A549 (cell line): Measurements from ENCODE around the gene PSME3. TPM values are rescaled to one million over a fixed set of nuclear protein-coding genes. Genes with fewer than 3 reads are reported as not detected.

Experiments
- ATAC-seq, 2 experiments: fragments of 200-7000 bp in 1 of 2; fragments of >200 bp in 1 of 2; cut with Nextera tagmentation in 1 of 2; cut with Tn5 transposase in 1 of 2; 3 replicates each; pipeline versions ENCODE4 v1.8.0 to v1.9.1; 2018 to 2020; ENCODE audit warnings: mild to moderate bottlenecking in 1 of 2, moderate library complexity in 1 of 2
- CTCF ChIA-PET: fragments of 300-600 bp; sonication (Branson Sonifier 250); formaldehyde crosslinking; extraction: SDS; loops from one replicate; lab custom pipeline; 2021; ENCODE audit warnings: antibody characterized with exemption, inconsistent platforms; lab: Yijun Ruan, JAX
- POLR2A ChIA-PET: fragments of 350-600 bp; formaldehyde crosslinking; extraction: SDS; loops from one replicate; lab custom pipeline; 2021; ENCODE audit warnings: antibody characterized with exemption, inconsistent platforms; lab: Yijun Ruan, JAX
- DNase-seq, 2 experiments: peaks; one replicate each; pipeline versions ENCODE4 v3.0.0 to v3.0.0-alpha.2; 2011 to 2016; ENCODE audit warnings: low read depth in 1 of 2, low spot score in 1 of 2
- FAIRE-seq: peaks from 2 replicates; lab custom pipeline; 2011; peaks lifted over from hg19 to GRCh38; lab: Jason Lieb, UNC
- H3K27ac ChIP-seq, 2 experiments: fragments of >200 bp; sonication (Bioruptor Twin); formaldehyde crosslinking; 3 replicates each; pipeline ENCODE4 v1.5.1; 2016 to 2017
- H3K4me1 ChIP-seq: fragments of >200 bp; sonication (Bioruptor Twin); formaldehyde crosslinking; 3 replicates; pipeline ENCODE4 v1.6.1; 2016
- H3K4me2 ChIP-seq: fragments of >200 bp; sonication (Bioruptor Twin); formaldehyde crosslinking; 3 replicates; pipeline ENCODE4 v1.6.1; 2016
- H3K4me3 ChIP-seq: fragments of >200 bp; sonication (Bioruptor Twin); formaldehyde crosslinking; 3 replicates; pipeline ENCODE4 v1.5.1; 2016
- H3K9me3 ChIP-seq: fragments of >200 bp; sonication (Bioruptor Twin); formaldehyde crosslinking; 3 replicates; pipeline ENCODE4 v1.6.1; 2016
- BHLHE40 ChIP-seq: IDR thresholded peaks from 2 replicates; pipeline ENCODE4 v1.6.1; 2012; ENCODE audit warnings: low read depth, low read length, inconsistent platforms
- CBX8 ChIP-seq: fragments of 200-600 bp; sonication (generic); IDR thresholded peaks from 2 replicates; pipeline ENCODE4 v1.6.1; 2016
- CHD4 ChIP-seq: fragments of 200-600 bp; sonication (generic); IDR thresholded peaks from 2 replicates; pipeline ENCODE4 v1.6.1; 2016; ENCODE audit warnings: antibody characterized with exemption, mild to moderate bottlenecking, borderline replicate concordance
- ESRRA ChIP-seq: fragments of 150-350 bp; IDR thresholded peaks from 2 replicates; pipeline ENCODE4 v1.6.1; 2014; ENCODE audit warnings: mild to moderate bottlenecking, low read length, borderline replicate concordance
- HDAC2 ChIP-seq: fragments of 200-600 bp; sonication (generic); IDR thresholded peaks from 2 replicates; pipeline ENCODE4 v1.6.1; 2016
- HES2 ChIP-seq: fragments of >200 bp; sonication (Bioruptor Twin); formaldehyde crosslinking; IDR thresholded peaks from 2 replicates; pipeline ENCODE4 v1.6.1; 2016
- HOXA7 ChIP-seq: fragments of 250-450 bp; sonication (Bioruptor Pico); IDR thresholded peaks from 2 replicates; pipeline ENCODE4 v1.5.0; 2020; ENCODE audit warnings: mild to moderate bottlenecking, moderate library complexity
- HOXB13 ChIP-seq: fragments of 250-450 bp; sonication (Bioruptor Pico); IDR thresholded peaks from 2 replicates; pipeline ENCODE4 v1.5.0; 2020; ENCODE audit warnings: low read depth, mild to moderate bottlenecking, moderate library complexity
- MAFK ChIP-seq: fragments of 450-650 bp; IDR thresholded peaks from 2 replicates; pipeline ENCODE4 v1.6.1; 2014; ENCODE audit not compliant: partially characterized antibody
- MAX ChIP-seq: IDR thresholded peaks from 2 replicates; pipeline ENCODE4 v1.6.1; 2012
- MAZ ChIP-seq: fragments of 150-350 bp; IDR thresholded peaks from 2 replicates; pipeline ENCODE4 v1.6.1; 2014; ENCODE audit warnings: antibody characterized with exemption, low read depth, low read length, borderline replicate concordance
- NR3C1 ChIP-seq: fragments of >200 bp; sonication (Bioruptor Twin); formaldehyde crosslinking; IDR thresholded peaks from 3 replicates; pipeline ENCODE4 v1.6.1; 2017
- RARB ChIP-seq: fragments of 250-450 bp; sonication (Bioruptor Pico); IDR thresholded peaks from 2 replicates; pipeline ENCODE4 v1.8.0; 2021; ENCODE audit warnings: mild to moderate bottlenecking, moderate library complexity
- SMC3 ChIP-seq: fragments of >200 bp; sonication (Bioruptor Twin); formaldehyde crosslinking; IDR thresholded peaks from 3 replicates; pipeline ENCODE4 v1.6.1; 2018; ENCODE audit warnings: inconsistent platforms
- WGBS: methylation state at CpG from one replicate; pipeline ENCODE4 v1.1.6; 2017; ENCODE audit errors: missing lambda C conversion rate; 5-methylcytosine and 5-hydroxymethylcytosine counted together
- polyA plus RNA-seq, 4 experiments: library from polyadenylated mRNA; depleted of rRNA in 3 of 4; stranded (reverse); fragments of >200 nt; fragmentation: RNase III in 1 of 4; extraction: RNeasy Plus Mini Kit Qiagen cat#74134 plus additional on column Dnase treatment in 1 of 4; gene quantifications; 2 replicates in 3 of 4; 3 replicates in 1 of 4; pipeline ENCODE4 v1.2.3, GENCODE V29; 2011 to 2017
- TF ChIP-seq, protein P1 (sequence below): fragments of >200 bp; sonication (Bioruptor Twin); formaldehyde crosslinking; IDR thresholded peaks from 3 replicates; pipeline ENCODE4 v1.5.1; 2016
- TF ChIP-seq, protein P2 (sequence below): fragments of 250-450 bp; sonication (Bioruptor Pico); IDR thresholded peaks from 2 replicates; pipeline ENCODE4 v1.5.0; 2020; ENCODE audit warnings: low read depth, mild to moderate bottlenecking, moderate library complexity
- TF ChIP-seq, protein P3 (sequence below): fragments of 250-450 bp; sonication (Bioruptor Pico); IDR thresholded peaks from 2 replicates; pipeline ENCODE4 v1.5.0; 2021; ENCODE audit warnings: mild to moderate bottlenecking, moderate library complexity, borderline replicate concordance
- TF ChIP-seq, protein P4 (sequence below): IDR thresholded peaks from 2 replicates; pipeline ENCODE4 v1.6.1; 2012

PSME3 gene
- polyA plus RNA-seq, 2 of the 4 experiments (the other 2 are of a cell fraction) = 223 to 257 TPM

DNA sequence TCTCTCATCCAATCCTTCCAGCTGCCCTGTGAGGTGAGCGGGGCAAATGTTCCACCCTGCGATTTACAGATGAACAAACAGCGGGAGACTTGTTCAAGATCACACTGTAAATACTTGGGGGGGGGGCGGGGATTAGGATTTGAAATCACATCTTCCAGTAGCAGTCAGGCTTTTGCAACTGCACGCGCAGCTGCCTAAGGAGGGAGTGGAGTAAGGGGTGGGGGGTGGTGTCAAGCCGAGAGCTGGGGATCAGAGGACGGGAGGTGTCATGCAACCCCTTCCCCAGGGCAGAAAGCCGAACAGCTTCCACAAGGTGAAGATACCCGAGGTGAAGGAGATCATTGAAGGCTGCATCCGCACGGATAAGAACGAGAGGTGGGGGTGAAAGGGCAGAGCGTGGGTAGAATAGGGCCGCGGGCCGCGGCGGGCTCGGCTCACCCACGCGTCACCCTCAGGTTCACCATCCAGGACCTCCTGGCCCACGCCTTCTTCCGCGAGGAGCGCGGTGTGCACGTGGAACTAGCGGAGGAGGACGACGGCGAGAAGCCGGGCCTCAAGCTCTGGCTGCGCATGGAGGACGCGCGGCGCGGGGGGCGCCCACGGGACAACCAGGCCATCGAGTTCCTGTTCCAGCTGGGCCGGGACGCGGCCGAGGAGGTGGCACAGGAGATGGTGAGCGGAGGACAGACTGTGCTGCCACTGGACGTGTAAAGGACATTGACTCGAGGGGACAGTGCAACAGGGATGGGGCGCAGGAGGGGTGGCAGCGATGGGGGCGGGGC lies 48.2 kb upstream of the PSME3 start:
- no peak for FAIRE-seq
- no peak for TF ChIP-seq CBX8
- ATAC-seq = no peak
- H3K4me3 ChIP-seq = no peak overlapping the region
- peaks cover 25% of the 10 kb centered on the region for H3K4me1 ChIP-seq
- H3K27ac ChIP-seq = no peak overlapping the region
- no peak overlapping the region for H3K4me2 ChIP-seq
- H3K9me3 ChIP-seq = no peaks in the 10 kb centered on the region
- ChIA-PET CTCF (interaction anchor here (0.7 to 3.6 kb wide), 7 partner anchors 11 to 237 kb away, joined by 3 to 14 read pairs (median 5); partner anchors contain the start of genes BECN1, PSMC3IP and VPS25), POLR2A (no interaction called here)
- WGBS = 82% methylated on average over 52 of the region's 52 CpGs
- no peak for DNase-seq

- Histone ChIP-seq H3K4me1 (peaks cover 18% of the 10 kb centered on the region), H3K4me3 (no peak overlapping the region), H3K4me2 (no peak overlapping the region), H3K27ac (no peak overlapping the region), H3K9me3 (no peaks in the 10 kb centered on the region)
- ChIA-PET POLR2A (interaction anchor here (1.0 to 1.3 kb wide), 2 partner anchors 14 to 37 kb away, joined by 3 to 4 read pairs; partner anchors contain the start of genes BECN1 and VPS25), CTCF (interaction anchor here (1.1 to 3.6 kb wide), 4 partner anchors 10 to 37 kb away, joined by 5 to 14 read pairs (median 11); partner anchors contain the start of gene BECN1)
- FAIRE-seq (no peak), DNase-seq (no peak), ATAC-seq (no peak)
- 80% methylated on average over 11 of the region's 11 CpGs for WGBS
- TF ChIP-seq HOXB13 (CRISPR knock-in tag) = no peak
- no peak for TF ChIP-seq BHLHE40
- no peak for TF ChIP-seq MAX
- TF ChIP-seq MAZ = no peak
- TF ChIP-seq, protein P1, sequence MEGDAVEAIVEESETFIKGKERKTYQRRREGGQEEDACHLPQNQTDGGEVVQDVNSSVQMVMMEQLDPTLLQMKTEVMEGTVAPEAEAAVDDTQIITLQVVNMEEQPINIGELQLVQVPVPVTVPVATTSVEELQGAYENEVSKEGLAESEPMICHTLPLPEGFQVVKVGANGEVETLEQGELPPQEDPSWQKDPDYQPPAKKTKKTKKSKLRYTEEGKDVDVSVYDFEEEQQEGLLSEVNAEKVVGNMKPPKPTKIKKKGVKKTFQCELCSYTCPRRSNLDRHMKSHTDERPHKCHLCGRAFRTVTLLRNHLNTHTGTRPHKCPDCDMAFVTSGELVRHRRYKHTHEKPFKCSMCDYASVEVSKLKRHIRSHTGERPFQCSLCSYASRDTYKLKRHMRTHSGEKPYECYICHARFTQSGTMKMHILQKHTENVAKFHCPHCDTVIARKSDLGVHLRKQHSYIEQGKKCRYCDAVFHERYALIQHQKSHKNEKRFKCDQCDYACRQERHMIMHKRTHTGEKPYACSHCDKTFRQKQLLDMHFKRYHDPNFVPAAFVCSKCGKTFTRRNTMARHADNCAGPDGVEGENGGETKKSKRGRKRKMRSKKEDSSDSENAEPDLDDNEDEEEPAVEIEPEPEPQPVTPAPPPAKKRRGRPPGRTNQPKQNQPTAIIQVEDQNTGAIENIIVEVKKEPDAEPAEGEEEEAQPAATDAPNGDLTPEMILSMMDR = no peak
- TF ChIP-seq HOXA7 (CRISPR knock-in tag) = no peak
- TF ChIP-seq, protein P2, sequence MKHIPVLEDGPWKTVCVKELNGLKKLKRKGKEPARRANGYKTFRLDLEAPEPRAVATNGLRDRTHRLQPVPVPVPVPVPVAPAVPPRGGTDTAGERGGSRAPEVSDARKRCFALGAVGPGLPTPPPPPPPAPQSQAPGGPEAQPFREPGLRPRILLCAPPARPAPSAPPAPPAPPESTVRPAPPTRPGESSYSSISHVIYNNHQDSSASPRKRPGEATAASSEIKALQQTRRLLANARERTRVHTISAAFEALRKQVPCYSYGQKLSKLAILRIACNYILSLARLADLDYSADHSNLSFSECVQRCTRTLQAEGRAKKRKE (CRISPR knock-in tag) = no peak
- TF ChIP-seq HES2 = no peak
- TF ChIP-seq RARB (CRISPR knock-in tag) = no peak
- TF ChIP-seq ESRRA = no peak
- TF ChIP-seq HDAC2 = no peak
- TF ChIP-seq, protein P3, sequence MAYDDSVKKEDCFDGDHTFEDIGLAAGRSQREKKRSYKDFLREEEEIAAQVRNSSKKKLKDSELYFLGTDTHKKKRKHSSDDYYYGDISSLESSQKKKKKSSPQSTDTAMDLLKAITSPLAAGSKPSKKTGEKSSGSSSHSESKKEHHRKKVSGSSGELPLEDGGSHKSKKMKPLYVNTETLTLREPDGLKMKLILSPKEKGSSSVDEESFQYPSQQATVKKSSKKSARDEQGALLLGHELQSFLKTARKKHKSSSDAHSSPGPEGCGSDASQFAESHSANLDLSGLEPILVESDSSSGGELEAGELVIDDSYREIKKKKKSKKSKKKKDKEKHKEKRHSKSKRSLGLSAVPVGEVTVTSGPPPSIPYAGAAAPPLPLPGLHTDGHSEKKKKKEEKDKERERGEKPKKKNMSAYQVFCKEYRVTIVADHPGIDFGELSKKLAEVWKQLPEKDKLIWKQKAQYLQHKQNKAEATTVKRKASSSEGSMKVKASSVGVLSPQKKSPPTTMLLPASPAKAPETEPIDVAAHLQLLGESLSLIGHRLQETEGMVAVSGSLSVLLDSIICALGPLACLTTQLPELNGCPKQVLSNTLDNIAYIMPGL (CRISPR knock-in tag) = no peak
- TF ChIP-seq NR3C1 = no peak
- TF ChIP-seq, protein P4, sequence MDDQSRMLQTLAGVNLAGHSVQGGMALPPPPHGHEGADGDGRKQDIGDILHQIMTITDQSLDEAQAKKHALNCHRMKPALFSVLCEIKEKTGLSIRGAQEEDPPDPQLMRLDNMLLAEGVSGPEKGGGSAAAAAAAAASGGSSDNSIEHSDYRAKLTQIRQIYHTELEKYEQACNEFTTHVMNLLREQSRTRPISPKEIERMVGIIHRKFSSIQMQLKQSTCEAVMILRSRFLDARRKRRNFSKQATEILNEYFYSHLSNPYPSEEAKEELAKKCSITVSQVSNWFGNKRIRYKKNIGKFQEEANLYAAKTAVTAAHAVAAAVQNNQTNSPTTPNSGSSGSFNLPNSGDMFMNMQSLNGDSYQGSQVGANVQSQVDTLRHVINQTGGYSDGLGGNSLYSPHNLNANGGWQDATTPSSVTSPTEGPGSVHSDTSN = no peak
Observed at GRCh38 chr17:42787266-42787665, 45.9 kb upstream of the PSME3 start.

- POLR2A ChIA-PET = no interaction called here
- Histone ChIP-seq H3K9me3 (no peaks in the 10 kb centered on the region), H3K27ac (no peak overlapping the region), H3K4me2 (no peak overlapping the region), H3K4me3 (no peak overlapping the region), H3K4me1 (peaks cover 5% of the 10 kb centered on the region)
- ATAC-seq = no peak
- no peak for DNase-seq
- TF ChIP-seq MAX = no peak
- no peak for TF ChIP-seq MAFK
- no peak for TF ChIP-seq CHD4
- TF ChIP-seq SMC3 = no peak
- CTCF ChIA-PET = interaction anchor here (0.7 to 2.2 kb wide), 6 partner anchors 9 to 51 kb away, joined by 3 to 6 read pairs (median 4); partner anchors contain the start of gene VPS25
- peak; percentile 13 for FAIRE-seq
- WGBS = 83% methylated on average over 2 of the region's 2 CpGs
Observed at GRCh38 chr17:42791948-42792347, 41.2 kb upstream of the PSME3 start.
